Keratinocyte (primary cell): Measurements from ENCODE around the gene SLC35E3. TPM values are rescaled to one million over a fixed set of nuclear protein-coding genes. Genes with fewer than 3 reads are reported as not detected.

Source experiments
- DNase-seq: peaks from one replicate; pipeline ENCODE4 v3.0.0-alpha.2; 2011; ENCODE audit warnings: low read depth, missing footprints, low spot score
- FAIRE-seq: peaks from 2 replicates; lab custom pipeline; 2011; peaks lifted over from hg19 to GRCh38; lab: Jason Lieb, UNC
- H2AFZ ChIP-seq: 2 replicates; pipeline ENCODE4 v1.6.0; 2012; ENCODE audit warnings: low read length, control low read depth, inconsistent platforms; ENCODE audit not compliant: control insufficient read depth
- H3K27ac ChIP-seq: 2 replicates; pipeline ENCODE4 v1.5.1; 2011; ENCODE audit warnings: low read length; ENCODE audit not compliant: control insufficient read depth, insufficient read depth
- H3K27me3 ChIP-seq: 3 replicates; pipeline ENCODE4 v1.6.0; 2011; ENCODE audit warnings: low read length; ENCODE audit not compliant: control insufficient read depth, insufficient read depth; ENCODE audit errors: extremely low read depth
- H3K36me3 ChIP-seq, 2 experiments: 2 replicates in 1 of 2; 3 replicates in 1 of 2; pipeline ENCODE4 v1.5.1; 2011; ENCODE audit warnings: low read length in 2 of 2, mild to moderate bottlenecking in 1 of 2; ENCODE audit not compliant: control insufficient read depth in 2 of 2, insufficient read depth in 2 of 2; ENCODE audit errors: extremely low read depth in 1 of 2
- H3K4me1 ChIP-seq: 3 replicates; pipeline ENCODE4 v1.5.1; 2011; ENCODE audit warnings: low read length; ENCODE audit not compliant: control insufficient read depth, insufficient read depth; ENCODE audit errors: extremely low read depth
- H3K4me2 ChIP-seq: 3 replicates; pipeline ENCODE4 v1.6.0; 2011; ENCODE audit warnings: low read depth, low read length; ENCODE audit not compliant: control insufficient read depth, insufficient read depth; ENCODE audit errors: extremely low read depth
- H3K4me3 ChIP-seq, 3 experiments: fragments of 200-600 bp in 1 of 3; sonication (generic) in 1 of 3; 2 replicates in 2 of 3; 3 replicates in 1 of 3; pipeline ENCODE4 v1.5.1; 2011 to 2016; ENCODE audit warnings: low read length in 3 of 3, mild to moderate bottlenecking in 3 of 3, control low read depth in 2 of 3, inconsistent platforms in 1 of 3, low read depth in 1 of 3, mixed read lengths in 1 of 3, mixed run types in 1 of 3, moderate library complexity in 1 of 3; ENCODE audit not compliant: control insufficient read depth in 2 of 3, insufficient read depth in 2 of 3; ENCODE audit errors: extremely low read depth in 1 of 3
- H3K79me2 ChIP-seq: 2 replicates; pipeline ENCODE4 v1.6.0; 2012; ENCODE audit warnings: low read length; ENCODE audit not compliant: control insufficient read depth, insufficient read depth
- H3K9ac ChIP-seq: 3 replicates; pipeline ENCODE4 v1.6.0; 2011; ENCODE audit warnings: low read length; ENCODE audit not compliant: control insufficient read depth, insufficient read depth; ENCODE audit errors: extremely low read depth
- H3K9me1 ChIP-seq: 3 replicates; pipeline ENCODE4 v1.6.0; 2011; ENCODE audit warnings: low read length; ENCODE audit not compliant: control insufficient read depth, insufficient read depth; ENCODE audit errors: extremely low read depth
- H3K9me3 ChIP-seq: 2 replicates; pipeline ENCODE4 v1.5.1; 2012; ENCODE audit warnings: low read depth, low read length; ENCODE audit not compliant: control insufficient read depth
- H4K20me1 ChIP-seq: 3 replicates; pipeline ENCODE4 v1.6.0; 2011; ENCODE audit warnings: low read length; ENCODE audit not compliant: control insufficient read depth, insufficient read depth; ENCODE audit errors: extremely low read depth
- CTCF ChIP-seq, 3 experiments: IDR thresholded peaks in 1 of 3; conservative IDR thresholded peaks in 1 of 3; optimal IDR thresholded peaks in 1 of 3; 2 replicates in 2 of 3; 3 replicates in 1 of 3; pipeline versions ENCODE3 to v1.5.1; 2011; ENCODE audit warnings: low read length in 3 of 3, mild to moderate bottlenecking in 3 of 3, moderate library complexity in 2 of 3, control low read depth in 1 of 3, inconsistent platforms in 1 of 3; ENCODE audit not compliant: insufficient read depth in 2 of 3; ENCODE audit errors: extremely low read depth in 1 of 3
- EZH2 ChIP-seq: IDR thresholded peaks from one replicate; pipeline ENCODE4 v1.6.1; 2012; ENCODE audit warnings: inconsistent platforms, mild to moderate bottlenecking, low read length, moderate library complexity
- dilution Hi-C: fragments of 300-500 bp; cut with MboI; formaldehyde crosslinking; loops from one replicate; pipeline ENCODE4 v1.7.0; 2020; ENCODE audit warnings: low sequenced_read_pairs; ENCODE audit not compliant: extremely low pct_ligation_motif_present
- polyA plus RNA-seq, 5 experiments: library from polyadenylated mRNA; depleted of rRNA in 3 of 5; stranded (reverse) in 3 of 5; stranded (forward) in 1 of 5; unstranded in 1 of 5; fragments of >200 nt; gene quantifications; 1 replicate in 1 of 5; 2 replicates in 3 of 5; 3 replicates in 1 of 5; pipeline versions ENCODE4 v1.2.1 to v1.2.3, GENCODE V29; 2011 to 2012; ENCODE audit warnings: missing spikeins in 2 of 5, low read depth in 1 of 5, low replicate concordance in 1 of 5

SLC35E3 gene
- polyA plus RNA-seq, 1 donor (not counting 4 experiments of a cell fraction or from before 2014, with no cell fraction given) = 9.9 TPM

DNA sequence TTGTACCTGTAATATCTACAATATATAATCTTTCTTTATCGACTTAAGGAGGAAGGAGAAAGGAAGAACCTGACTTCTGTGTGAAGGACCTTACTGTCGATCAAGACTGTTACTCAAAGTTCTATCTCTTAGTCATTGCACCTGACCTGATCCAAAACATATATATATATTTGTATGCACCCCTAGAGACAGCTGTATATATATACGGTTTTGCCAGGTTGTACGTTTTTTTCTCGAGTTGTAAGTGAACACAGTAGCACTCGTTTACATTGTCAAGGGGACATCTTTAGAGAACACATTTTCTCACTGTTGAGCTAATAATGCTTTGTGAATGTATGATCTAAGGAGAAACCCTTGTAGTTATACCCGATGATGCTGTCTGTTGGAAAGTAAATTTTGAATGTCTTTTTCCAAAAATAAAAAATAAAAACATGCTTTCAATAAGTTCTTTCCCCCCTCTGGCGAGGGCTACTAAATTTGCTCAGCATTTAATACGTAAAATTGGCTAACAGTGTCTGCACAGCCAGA lies 536 bp upstream of the SLC35E3 start:
- Histone ChIP-seq H3K9ac (peak overlapping the region; percentile 90), H3K27me3 (no peaks in the 10 kb centered on the region), H3K27ac (peak overlapping the region; percentile 86), H4K20me1 (no peaks in the 10 kb centered on the region), H3K79me2 (peaks cover 9% of the 10 kb centered on the region), H3K4me2 (peak overlapping the region; percentile 99), H3K36me3 (peaks cover 0 to 3% of the 10 kb centered on the region in 2 experiments), H3K4me1 (peaks cover 18% of the 10 kb centered on the region), H3K4me3 (peak overlapping the region; percentile 62 to 98 (median 94)), H2AFZ (peak overlapping the region; percentile 94), H3K9me1 (no peaks in the 10 kb centered on the region), H3K9me3 (no peaks in the 10 kb centered on the region)
- dilution Hi-C loops = no loop called here
- TF ChIP-seq EZH2 (no peak), CTCF (optimal IDR thresholded peaks at IDR 0.05 in 1 of 3, IDR thresholded peaks at IDR 0.05 in 1 of 3, conservative IDR thresholded peaks at IDR 0.05 in 1 of 3; ENCODE audit: extremely low read depth in 1 of 3, insufficient read depth in 2 of 3, low read length in 3 of 3) (no peak)
- FAIRE-seq = no peak
- DNase-seq = no peak

DNA sequence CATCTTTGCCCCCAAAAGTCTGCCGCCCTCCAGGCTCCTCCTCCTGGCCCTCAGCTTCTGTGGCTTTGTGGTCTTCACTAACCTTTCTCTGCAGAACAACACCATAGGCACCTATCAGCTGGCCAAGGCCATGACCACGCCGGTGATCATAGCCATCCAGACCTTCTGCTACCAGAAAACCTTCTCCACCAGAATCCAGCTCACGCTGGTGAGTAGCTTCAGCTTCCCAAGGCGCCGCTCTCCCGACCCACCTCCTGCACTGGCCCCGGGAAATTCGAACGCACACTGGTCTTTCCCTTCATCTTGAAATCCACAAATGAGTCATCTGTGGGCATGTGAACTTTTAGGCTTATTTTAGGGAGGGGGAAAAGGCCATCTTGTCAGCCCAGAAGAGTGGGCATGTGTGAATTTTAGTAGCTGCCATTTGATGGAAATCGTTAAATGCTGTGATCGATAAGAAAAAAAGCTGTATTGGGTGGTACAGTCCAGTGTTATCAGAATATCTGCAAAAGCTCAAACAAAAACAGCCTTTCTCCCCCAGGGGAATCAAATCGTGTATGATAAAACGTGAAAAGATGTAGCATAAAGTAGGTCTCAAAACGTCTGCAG lies 700 bp downstream of the SLC35E3 start:
- Histone ChIP-seq H3K79me2 (peaks cover 9% of the 10 kb centered on the region), H3K9me1 (no peaks in the 10 kb centered on the region), H3K9ac (peak overlapping the region; percentile 90), H3K4me1 (peaks cover 18% of the 10 kb centered on the region), H3K36me3 (peaks cover 0 to 3% of the 10 kb centered on the region in 2 experiments), H3K4me3 (peak overlapping the region; percentile 62 to 98 (median 94)), H2AFZ (peak overlapping the region; percentile 94), H3K27me3 (no peaks in the 10 kb centered on the region), H3K4me2 (peak overlapping the region; percentile 99), H3K27ac (peak overlapping the region; percentile 86), H3K9me3 (no peaks in the 10 kb centered on the region), H4K20me1 (no peaks in the 10 kb centered on the region)
- DNase-seq = no peak
- dilution Hi-C loops = no loop called here
- TF ChIP-seq CTCF (optimal IDR thresholded peaks at IDR 0.05 in 1 of 3, IDR thresholded peaks at IDR 0.05 in 1 of 3, conservative IDR thresholded peaks at IDR 0.05 in 1 of 3; ENCODE audit: extremely low read depth in 1 of 3, insufficient read depth in 2 of 3, low read length in 3 of 3) (no peak), EZH2 (no peak)
- peak; percentile 9 for FAIRE-seq
